ENCODE results near the gene URI1.

DNA sequence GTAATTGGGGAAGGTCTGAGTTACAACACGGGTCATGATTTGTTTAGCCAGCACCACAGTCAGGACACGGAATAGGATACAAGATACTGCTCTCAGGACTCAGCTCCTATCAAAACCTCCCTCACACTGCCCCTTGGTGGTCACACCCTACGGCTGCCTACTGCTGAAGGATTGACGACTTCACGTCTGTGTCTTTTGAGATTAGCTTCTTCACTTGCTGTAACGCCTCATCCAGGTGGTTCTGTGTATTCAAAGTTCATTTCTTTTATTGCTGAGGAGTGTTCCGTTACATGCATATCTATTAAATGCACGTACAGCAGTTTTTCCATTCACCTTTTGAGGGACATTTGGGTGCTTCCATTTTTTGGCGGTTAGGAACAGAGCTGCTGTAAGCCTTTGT lies 46.3 kb downstream of the URI1 start:
- TF ChIP-seq, protein P1, sequence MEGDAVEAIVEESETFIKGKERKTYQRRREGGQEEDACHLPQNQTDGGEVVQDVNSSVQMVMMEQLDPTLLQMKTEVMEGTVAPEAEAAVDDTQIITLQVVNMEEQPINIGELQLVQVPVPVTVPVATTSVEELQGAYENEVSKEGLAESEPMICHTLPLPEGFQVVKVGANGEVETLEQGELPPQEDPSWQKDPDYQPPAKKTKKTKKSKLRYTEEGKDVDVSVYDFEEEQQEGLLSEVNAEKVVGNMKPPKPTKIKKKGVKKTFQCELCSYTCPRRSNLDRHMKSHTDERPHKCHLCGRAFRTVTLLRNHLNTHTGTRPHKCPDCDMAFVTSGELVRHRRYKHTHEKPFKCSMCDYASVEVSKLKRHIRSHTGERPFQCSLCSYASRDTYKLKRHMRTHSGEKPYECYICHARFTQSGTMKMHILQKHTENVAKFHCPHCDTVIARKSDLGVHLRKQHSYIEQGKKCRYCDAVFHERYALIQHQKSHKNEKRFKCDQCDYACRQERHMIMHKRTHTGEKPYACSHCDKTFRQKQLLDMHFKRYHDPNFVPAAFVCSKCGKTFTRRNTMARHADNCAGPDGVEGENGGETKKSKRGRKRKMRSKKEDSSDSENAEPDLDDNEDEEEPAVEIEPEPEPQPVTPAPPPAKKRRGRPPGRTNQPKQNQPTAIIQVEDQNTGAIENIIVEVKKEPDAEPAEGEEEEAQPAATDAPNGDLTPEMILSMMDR (IDR thresholded peaks at IDR 0.05; ENCODE audit: low read depth, low read length), result no peak
- TF ChIP-seq, protein P2, sequence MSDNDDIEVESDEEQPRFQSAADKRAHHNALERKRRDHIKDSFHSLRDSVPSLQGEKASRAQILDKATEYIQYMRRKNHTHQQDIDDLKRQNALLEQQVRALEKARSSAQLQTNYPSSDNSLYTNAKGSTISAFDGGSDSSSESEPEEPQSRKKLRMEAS (IDR thresholded peaks at IDR 0.05; ENCODE audit: low read depth, low read length), result no peak
- no peak for TF ChIP-seq POLR2A (IDR thresholded peaks at IDR 0.05; ENCODE audit: extremely low read depth, insufficient read length)
- no peak for TF ChIP-seq MYC (IDR thresholded peaks at IDR 0.05; ENCODE audit: low read depth, low read length)
